B cell (primary cell): ENCODE measurements around the gene CBARP.

Source experiments
- CTCF ChIP-seq: fragments of 200-600 bp; IDR thresholded peaks from one replicate; pipeline ENCODE4 v1.8.0; 2022; ENCODE audit warnings: antibody characterized with exemption, mild to moderate bottlenecking
- EZH2 ChIP-seq: IDR thresholded peaks from 2 replicates; pipeline ENCODE4 v1.6.1; 2012; ENCODE audit warnings: borderline replicate concordance, low read depth, mild to moderate bottlenecking, moderate library complexity, low read length; ENCODE audit not compliant: insufficient read depth, poor library complexity, severe bottlenecking

- TF ChIP-seq CTCF (no peak), EZH2 (no peak)
Measured at GRCh38 chr19:1274852-1275259, 37.1 kb upstream of the CBARP start.
